ENCODE data around the gene VN1R5.
"Not testable (repeated sequence)": the region's sequence is repeated elsewhere in the genome, so short reads cannot be mapped to it uniquely, and the experiment has no call there.

The VN1R5 gene

DNA sequence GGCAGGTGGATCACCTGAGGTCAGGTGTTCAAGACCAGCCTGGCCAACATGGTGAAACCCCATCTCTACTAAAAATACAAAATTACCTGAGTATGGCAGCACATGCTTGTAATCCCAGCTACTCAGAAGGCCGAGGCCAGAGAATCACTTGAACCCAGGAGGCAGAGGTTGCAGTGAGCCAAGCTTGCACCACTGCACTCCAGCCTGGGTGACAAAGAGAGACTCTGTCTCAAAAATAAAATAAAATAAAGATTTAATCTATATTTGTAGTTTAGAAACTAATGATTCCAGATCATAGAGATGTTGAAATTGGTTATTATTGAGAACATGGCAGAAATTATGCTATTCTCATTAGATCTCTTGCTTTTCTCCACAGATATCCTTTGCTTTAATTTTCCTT is at the start of gene VN1R5:
VN1R5 (plus strand) TSS at position 301 of the 400 bp plus-strand sequence.
- DNase-seq: not testable (repeated sequence)

- DNase-seq: no peak
Measured at GRCh38 chr1:247209396-247209795, 46.5 kb upstream of the VN1R5 start.

- no peak for DNase-seq
Measured at GRCh38 chr1:247210062-247210375, 45.9 kb upstream of the VN1R5 start.

DNA sequence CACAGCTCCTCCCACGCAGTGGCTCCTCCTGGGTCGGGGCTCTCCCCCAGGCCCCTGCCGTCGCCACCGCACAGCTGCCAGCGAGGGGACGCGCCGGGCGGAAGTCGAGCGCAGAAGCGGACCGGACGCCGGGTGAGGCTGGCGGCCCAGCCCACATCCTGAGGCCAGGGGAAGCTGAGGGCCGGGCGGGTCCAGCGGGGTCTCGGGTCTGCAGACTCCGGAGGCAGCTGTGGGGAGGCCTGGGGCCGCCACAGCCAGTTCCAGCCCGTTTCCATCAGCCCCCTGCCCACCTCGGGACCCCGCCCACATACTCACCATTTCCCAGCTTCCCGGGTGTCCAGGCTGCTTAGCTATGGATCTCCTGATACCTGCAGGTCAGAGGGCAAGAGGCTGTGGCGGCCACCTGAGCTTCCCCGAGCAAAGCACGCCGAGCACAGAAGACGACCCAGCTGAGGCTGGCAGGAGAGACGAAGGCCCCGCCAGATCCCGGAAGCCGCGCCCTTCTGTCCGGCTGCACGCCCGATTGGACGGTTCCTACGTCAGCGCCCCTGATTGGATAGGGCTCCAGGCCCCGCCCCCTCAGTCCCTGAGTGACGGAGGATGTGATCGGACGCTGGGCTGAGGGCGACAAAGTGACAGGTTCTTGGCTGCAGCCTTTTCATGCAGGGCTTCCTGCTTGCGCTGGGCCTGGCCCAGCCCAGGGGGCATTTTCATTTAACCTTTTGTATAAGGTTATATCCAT is 45.3 kb upstream of the VN1R5 start:
- DNase-seq: peak; percentile 98

DNA sequence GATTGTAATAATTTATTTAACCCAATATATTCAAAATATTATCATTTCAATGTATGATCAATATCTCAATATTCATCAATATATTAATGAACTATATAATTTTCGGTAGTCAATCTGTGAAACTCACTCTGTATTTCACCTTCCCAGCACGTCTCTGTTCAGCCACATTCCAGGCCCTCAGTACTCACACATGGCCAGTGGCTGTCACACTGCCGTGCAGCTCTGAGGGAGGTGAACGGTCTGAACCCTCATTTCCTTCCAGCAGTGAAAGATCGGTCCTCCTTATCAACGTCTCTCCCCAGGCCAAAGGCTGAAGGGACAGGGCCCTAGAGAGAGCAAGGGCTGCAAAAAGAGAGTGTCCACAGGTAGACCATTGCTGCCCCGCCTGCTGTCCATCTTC is 44.5 kb upstream of the VN1R5 start:
- no peak for DNase-seq

GRCh38 chr1:247212012-247212411 is 43.9 kb upstream of the VN1R5 start:
- DNase-seq: no peak

GRCh38 chr1:247212627-247213617 is 43.0 kb upstream of the VN1R5 start:
- no peak for DNase-seq

- no peak for DNase-seq
Measured at GRCh38 chr1:247216261-247216660, 39.6 kb upstream of the VN1R5 start.

DNA sequence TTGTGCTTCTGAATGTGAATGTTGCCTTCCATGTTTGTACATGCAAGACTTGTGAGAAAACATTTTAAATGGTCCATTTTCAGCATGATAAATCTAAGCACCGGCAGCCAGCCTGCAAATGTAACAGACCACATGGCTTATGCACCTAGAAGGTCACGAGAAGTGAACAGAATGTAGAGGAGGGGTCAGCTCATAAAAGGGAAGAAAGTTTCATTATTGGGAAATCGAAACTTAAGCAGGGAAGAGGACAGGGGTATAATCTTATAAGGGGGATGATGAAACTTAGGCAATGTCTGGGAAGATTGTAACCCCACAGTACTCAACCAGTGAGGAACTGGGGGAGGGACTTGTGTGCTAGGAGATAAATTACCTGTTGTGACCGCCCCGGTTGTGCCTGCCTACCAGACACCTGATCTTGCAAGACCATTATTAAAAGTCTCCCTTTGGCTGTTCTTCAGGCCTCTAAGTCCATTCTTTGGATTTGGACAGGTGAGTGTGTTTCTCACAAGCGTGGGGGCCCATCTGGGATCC is 37.7 kb upstream of the VN1R5 start:
- DNase-seq: no peak

GRCh38 chr1:247220280-247220679 is 35.6 kb upstream of the VN1R5 start:
- DNase-seq: not testable (repeated sequence)

DNA sequence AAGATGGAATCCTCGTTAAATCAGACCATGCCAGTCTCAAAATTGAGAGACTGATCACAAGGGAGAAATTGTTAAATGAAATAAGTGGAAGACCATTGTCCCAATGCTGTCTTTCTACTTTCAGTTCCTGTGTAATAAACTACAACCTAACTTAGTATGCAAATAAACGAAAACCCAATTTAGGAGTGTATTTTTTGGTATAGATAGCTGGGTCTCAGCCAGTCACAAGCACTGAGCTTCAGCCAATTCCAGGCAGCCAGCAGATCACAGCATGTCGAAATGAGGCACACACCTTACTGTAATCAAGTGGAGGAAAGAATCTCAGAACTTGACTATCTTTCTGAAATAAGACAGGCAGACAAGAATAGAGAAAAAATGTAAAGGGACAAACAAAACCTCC is 33.0 kb upstream of the VN1R5 start:
- DNase-seq: no peak

DNA sequence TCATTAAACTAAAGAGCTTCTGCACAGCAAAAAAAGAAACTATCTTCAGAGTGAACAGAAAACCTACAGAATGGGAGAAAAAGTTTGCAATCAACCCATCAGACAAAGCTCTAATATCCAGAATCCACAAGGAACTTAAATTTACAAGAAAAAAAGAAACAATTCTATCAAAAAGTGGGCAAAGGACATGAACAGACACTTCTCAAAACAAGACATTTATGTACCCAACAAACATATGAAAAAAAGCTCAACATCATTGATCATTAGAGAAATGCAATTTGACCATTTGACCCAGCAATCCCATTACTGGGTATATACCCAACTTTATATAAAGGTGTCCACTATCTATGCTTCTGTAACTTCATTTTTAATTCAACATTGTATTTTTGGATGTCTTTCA is 31.1 kb upstream of the VN1R5 start:
- no peak for DNase-seq

DNA sequence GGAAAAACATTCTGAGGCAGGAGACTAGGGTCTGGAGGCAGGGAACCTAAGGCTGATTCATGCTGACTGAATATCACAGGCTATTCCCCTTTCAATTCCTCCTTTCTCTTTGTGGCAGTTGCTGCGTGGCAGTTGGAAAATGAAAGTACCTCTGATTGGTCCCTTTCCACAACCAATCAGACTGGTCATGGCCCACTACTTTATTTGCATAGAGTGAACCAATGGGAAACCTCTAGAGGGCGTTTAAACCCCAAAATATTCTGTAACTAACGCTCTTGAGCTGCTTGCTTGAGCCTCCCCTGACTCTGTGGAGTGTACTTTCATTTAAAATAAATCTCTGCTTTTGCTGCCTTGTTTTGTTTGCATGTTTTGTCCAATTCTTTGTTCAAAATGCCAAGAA is 27.7 kb upstream of the VN1R5 start:
- DNase-seq: no peak

DNA sequence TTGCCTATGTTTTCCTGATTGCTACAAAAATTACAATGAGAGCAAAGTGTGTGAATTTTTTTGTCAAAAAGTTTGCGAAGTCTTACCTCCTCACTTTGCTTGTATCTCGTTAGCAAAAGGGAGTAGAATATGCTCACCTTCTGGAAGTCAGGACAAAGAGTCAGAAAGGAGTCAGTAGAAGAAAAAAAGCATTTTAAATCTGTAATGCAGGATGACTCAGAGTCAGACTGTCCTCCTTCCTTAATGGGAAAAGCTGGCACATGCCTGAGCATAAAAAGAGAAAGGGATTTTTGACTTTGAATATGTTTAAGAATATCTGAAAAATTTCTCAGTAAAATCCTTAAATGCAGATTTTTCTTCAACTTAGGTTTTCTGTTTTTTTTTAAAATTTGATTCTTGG is 14.2 kb upstream of the VN1R5 start:
- no peak for DNase-seq

DNA sequence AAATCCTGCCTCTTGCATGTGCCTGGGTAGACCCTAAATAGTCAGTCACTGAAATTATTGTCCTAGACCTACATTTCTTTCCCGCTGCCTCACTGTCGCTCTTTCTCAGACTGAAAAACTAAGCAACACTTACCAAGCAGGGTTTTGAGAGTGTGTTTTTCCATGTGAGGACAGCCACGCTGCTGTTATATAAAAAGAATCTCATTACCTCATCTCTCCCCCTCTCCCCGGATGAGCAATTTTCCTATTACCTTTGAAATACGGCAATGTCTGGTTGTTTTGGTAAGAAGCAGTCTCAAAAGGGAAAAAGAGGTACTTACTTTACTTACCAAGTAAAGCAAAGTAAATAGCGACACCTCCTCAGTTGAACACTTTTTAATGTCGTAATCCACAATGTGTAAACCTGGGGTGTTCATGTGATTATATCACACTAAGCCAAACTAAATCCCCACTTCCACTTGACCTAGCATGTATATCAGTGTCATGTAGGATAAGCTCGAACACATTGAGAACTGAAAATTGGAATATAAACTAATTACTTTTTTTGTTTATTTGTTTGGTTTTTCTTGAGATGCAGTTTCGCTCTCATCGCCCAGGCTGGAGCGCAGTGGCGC is 12.2 kb upstream of the VN1R5 start:
- no peak for DNase-seq

- no peak for DNase-seq
Measured at GRCh38 chr1:247246325-247247115, 9.4 kb upstream of the VN1R5 start.

GRCh38 chr1:247247568-247247967 is 8.3 kb upstream of the VN1R5 start:
- no peak for DNase-seq

- no peak for DNase-seq
Measured at GRCh38 chr1:247266053-247266452, 10.2 kb downstream of the VN1R5 start.

GRCh38 chr1:247268390-247269045 is 12.6 kb downstream of the VN1R5 start:
- DNase-seq: no peak

GRCh38 chr1:247269133-247269532 is 13.3 kb downstream of the VN1R5 start:
- no peak for DNase-seq

GRCh38 chr1:247270003-247270402 is 14.1 kb downstream of the VN1R5 start:
- DNase-seq: no peak

DNA sequence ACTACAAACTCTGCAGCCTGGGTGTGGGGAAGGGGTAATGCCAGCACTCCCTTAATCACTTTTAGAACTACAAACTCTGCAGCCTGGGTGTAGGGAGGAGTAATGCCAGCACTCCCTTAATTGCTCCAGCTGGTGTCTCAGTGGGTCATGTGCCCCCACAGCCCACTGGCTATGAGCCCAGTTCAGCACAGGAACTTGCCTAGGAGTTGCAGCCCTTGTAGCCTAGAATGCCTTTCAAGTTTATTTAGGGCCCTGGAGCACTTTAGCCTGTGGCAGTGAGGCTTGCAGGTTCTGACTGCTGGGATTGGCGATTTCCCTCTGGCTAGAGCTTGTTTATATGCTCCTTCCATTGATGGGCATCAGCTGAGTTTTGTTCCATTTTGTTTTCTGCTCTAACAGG is 17.1 kb downstream of the VN1R5 start:
- DNase-seq: no peak
